ENCODE results near the gene FAM20C. TPM values are rescaled to one million over a fixed set of nuclear protein-coding genes. Genes with fewer than 3 reads are reported as not detected.

Gene FAM20C
- total RNA-seq, 4 donors from 2014 or later: 9.6 to 35.3 (median 18.6) TPM

- no peak overlapping the region for H3K27ac ChIP-seq
- H3K4me3 ChIP-seq: no peak overlapping the region
- H3K27me3 ChIP-seq: no peaks in the 10 kb centered on the region
- DNase-seq (no peak), ATAC-seq (no peak)
- intact Hi-C loops (cut with DNase I; ENCODE audit: low total_unique reads) (no loop called here), in situ Hi-C loops (cut with MboI; ENCODE audit: low sequenced_read_pairs in 4 of 4) (no loop called here)
- H3K4me1 ChIP-seq: no peaks in the 10 kb centered on the region
- H3K9me3 ChIP-seq: no peaks in the 10 kb centered on the region
- H3K36me3 ChIP-seq: no peaks in the 10 kb centered on the region
- no peak for TF ChIP-seq POLR2A (IDR thresholded peaks at IDR 0.05)
- TF ChIP-seq, protein P1, sequence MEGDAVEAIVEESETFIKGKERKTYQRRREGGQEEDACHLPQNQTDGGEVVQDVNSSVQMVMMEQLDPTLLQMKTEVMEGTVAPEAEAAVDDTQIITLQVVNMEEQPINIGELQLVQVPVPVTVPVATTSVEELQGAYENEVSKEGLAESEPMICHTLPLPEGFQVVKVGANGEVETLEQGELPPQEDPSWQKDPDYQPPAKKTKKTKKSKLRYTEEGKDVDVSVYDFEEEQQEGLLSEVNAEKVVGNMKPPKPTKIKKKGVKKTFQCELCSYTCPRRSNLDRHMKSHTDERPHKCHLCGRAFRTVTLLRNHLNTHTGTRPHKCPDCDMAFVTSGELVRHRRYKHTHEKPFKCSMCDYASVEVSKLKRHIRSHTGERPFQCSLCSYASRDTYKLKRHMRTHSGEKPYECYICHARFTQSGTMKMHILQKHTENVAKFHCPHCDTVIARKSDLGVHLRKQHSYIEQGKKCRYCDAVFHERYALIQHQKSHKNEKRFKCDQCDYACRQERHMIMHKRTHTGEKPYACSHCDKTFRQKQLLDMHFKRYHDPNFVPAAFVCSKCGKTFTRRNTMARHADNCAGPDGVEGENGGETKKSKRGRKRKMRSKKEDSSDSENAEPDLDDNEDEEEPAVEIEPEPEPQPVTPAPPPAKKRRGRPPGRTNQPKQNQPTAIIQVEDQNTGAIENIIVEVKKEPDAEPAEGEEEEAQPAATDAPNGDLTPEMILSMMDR (IDR thresholded peaks at IDR 0.05 in 4 of 5, conservative IDR thresholded peaks at IDR 0.05 in 1 of 5): no peak
Observed at GRCh38 chr7:303884-304573, 111.7 kb downstream of the FAM20C start.

GRCh38 chr7:304574-305409 is 112.4 kb downstream of the FAM20C start:
- no peak overlapping the region for H3K4me3 ChIP-seq
- in situ Hi-C loops (cut with MboI; ENCODE audit: low sequenced_read_pairs in 4 of 4) (no loop called here), intact Hi-C loops (cut with DNase I; ENCODE audit: low total_unique reads) (no loop called here)
- TF ChIP-seq, protein P1 (IDR thresholded peaks at IDR 0.05 in 4 of 5, conservative IDR thresholded peaks at IDR 0.05 in 1 of 5): no peak
- TF ChIP-seq POLR2A (IDR thresholded peaks at IDR 0.05): no peak
- ATAC-seq (no peak), DNase-seq (no peak)
- no peaks in the 10 kb centered on the region for H3K9me3 ChIP-seq
- H3K36me3 ChIP-seq: no peaks in the 10 kb centered on the region
- H3K27me3 ChIP-seq: no peaks in the 10 kb centered on the region
- no peak overlapping the region for H3K27ac ChIP-seq
- H3K4me1 ChIP-seq: no peaks in the 10 kb centered on the region

DNA sequence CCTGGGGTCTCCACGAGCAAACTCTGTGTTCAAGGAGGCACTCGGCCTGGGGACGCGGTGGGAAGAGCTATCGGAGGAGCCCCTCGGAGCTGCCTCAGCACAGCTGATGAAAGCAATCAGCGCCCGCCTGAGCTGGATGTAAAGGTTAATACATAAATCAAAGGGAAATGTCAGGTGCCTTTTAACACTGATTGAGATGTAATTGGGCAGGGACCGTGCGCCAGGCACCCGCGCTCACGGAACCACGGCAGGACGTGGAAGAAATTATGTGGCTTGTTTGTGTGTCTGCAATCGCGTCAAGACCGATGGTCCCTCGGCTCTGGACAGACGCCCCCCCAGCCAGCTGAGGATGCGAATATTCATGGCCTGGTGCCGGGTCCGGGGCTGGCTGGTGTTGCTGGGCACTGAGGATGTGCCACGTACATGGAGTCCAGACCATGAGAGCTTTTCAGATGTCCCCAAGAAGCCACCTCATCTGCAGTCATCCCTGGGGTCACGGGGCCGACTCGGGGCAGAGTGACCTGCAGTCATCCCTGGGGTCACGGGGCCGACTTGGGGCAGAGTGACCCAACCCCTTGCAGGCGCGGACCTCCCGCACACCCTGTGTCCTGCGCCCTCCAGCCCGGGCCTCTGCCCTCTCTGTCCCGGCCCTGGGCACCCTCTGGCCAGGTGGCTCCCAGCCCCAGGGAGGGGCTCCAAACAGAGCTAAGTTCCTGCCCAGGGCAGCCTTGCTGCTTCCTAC is 113.2 kb downstream of the FAM20C start:
- H3K4me1 ChIP-seq: no peaks in the 10 kb centered on the region
- no peaks in the 10 kb centered on the region for H3K36me3 ChIP-seq
- TF ChIP-seq, protein P1 (IDR thresholded peaks at IDR 0.05 in 4 of 5, conservative IDR thresholded peaks at IDR 0.05 in 1 of 5): no peak
- TF ChIP-seq POLR2A (IDR thresholded peaks at IDR 0.05): no peak
- no peaks in the 10 kb centered on the region for H3K27me3 ChIP-seq
- no peak for ATAC-seq
- H3K4me3 ChIP-seq: no peak overlapping the region
- no peak for DNase-seq
- no peak overlapping the region for H3K27ac ChIP-seq
- H3K9me3 ChIP-seq: no peaks in the 10 kb centered on the region
- in situ Hi-C loops (cut with MboI; ENCODE audit: low sequenced_read_pairs in 4 of 4) (no loop called here), intact Hi-C loops (cut with DNase I; ENCODE audit: low total_unique reads) (no loop called here)

DNA sequence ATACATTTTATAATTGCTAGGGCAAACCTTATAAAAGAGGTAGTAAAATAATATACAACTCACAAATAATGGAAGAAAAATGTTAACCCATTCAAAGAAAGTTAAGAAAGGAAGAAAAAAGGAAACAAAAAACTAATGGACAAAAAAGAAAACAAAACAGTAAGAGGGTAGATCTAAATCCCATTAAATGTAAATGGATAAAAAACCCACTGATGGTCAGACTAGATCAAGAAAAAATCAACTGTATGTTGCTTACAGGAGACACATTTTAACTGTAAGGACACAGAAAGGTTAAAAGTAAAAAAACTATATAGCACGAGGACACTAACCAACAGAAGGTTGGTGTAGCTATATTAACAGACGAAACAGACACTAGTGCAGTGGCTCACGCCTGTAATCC is 115.6 kb downstream of the FAM20C start:
- no peaks in the 10 kb centered on the region for H3K9me3 ChIP-seq
- H3K4me3 ChIP-seq: no peak overlapping the region
- no peak for DNase-seq
- TF ChIP-seq POLR2A (IDR thresholded peaks at IDR 0.05): no peak
- TF ChIP-seq, protein P1 (IDR thresholded peaks at IDR 0.05 in 4 of 5, conservative IDR thresholded peaks at IDR 0.05 in 1 of 5): no peak
- intact Hi-C loops (cut with DNase I; ENCODE audit: low total_unique reads): no loop called here
- in situ Hi-C loops (cut with MboI; ENCODE audit: low sequenced_read_pairs in 4 of 4): no loop called here
- H3K27ac ChIP-seq: no peak overlapping the region
- H3K4me1 ChIP-seq: no peaks in the 10 kb centered on the region
- H3K27me3 ChIP-seq: peaks cover 5 to 14% (median 11%) of the 10 kb centered on the region in 3 donors
- no peaks in the 10 kb centered on the region for H3K36me3 ChIP-seq
- no peak for ATAC-seq

Data from gastrocnemius medialis (tissue), 4 donors.